ENCODE data around the gene MED16.
"Not testable (repeated sequence)": the region's sequence is repeated elsewhere in the genome, so short reads cannot be mapped to it uniquely, and the experiment has no call there.

MED16 gene

DNA sequence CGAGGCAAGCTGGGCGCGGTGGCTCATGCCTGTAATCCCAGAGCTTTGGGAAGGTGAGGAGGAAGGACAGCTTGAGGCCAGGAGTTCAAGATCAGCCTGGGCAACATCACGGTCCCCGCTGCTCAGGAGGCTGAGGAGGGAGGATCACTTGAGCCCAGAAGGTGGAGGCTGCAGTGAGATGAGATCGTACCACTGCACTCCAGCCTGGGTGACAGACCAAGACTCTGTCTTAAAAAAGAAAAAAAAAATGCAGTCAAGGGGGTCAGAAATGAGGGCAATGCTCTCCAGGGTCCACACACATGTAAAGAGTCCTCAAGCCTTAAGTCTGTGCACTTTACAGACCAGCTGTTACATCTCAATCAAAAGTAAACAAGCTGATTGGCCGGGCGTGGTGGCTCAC is 11.6 kb upstream of the MED16 start:
- DNase-seq = no peak

- DNase-seq = no peak
These were observed 10.3 kb upstream of the MED16 start for GRCh38 chr19:903266-903797.

- no peak for DNase-seq
These were observed 9.6 kb upstream of the MED16 start for GRCh38 chr19:902446-903226.

DNA sequence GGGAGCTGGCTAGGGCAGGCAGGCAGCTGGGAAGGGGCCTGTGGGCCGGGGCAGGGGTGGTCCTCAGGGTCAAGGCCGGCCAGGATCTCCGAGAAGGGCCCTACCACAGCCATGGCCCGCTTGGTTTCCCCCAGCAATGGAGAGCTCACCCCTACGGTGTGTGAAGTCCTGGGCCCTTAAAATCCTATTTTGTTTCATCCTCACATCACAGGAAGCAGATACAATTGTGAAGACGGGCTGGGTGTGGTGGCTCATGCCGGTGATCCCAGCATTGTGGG is 9.0 kb upstream of the MED16 start:
- DNase-seq = no peak

DNA sequence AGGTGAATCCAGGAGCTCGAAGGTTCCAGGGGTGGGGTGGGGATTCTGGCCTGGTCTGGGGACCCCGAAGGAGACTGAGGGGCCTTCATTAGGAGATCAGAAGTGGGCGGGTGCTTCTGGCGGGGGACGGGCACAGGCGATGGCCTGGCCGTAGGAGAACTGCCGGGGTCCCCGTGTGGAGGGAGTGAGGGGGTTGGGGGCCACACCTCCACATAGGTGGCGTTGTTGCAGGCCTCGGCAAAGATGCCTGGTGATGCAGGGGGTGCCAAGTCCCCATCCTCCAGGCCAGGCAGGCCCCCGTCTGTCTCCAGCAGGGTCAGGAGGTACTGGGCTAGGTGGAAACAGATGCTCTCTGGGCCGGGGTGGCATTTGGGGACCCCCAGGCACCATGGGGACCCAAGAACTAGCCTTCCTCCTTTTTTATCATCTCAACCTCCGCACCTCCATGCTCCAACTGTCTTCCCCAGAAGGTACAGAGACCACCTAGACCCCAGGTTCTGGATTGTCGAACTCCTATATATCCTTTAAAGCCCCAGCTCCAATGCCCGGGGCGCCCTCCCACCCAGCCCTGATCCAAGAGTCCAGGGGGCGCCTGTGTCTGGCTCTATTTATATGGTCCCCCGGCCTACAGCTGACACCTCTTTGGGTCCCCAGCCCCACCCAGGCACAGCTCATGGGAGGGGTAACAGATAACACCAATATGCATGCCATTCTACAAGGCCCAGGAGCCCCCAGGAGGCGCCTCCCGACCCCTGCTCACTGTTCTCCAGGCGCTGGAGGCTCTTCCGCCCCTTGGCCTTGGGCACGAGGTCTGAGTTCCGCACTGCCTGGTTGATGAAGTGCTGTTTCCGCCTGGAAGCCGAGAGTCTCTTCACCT is 8.5 kb upstream of the MED16 start:
- no peak for DNase-seq

DNA sequence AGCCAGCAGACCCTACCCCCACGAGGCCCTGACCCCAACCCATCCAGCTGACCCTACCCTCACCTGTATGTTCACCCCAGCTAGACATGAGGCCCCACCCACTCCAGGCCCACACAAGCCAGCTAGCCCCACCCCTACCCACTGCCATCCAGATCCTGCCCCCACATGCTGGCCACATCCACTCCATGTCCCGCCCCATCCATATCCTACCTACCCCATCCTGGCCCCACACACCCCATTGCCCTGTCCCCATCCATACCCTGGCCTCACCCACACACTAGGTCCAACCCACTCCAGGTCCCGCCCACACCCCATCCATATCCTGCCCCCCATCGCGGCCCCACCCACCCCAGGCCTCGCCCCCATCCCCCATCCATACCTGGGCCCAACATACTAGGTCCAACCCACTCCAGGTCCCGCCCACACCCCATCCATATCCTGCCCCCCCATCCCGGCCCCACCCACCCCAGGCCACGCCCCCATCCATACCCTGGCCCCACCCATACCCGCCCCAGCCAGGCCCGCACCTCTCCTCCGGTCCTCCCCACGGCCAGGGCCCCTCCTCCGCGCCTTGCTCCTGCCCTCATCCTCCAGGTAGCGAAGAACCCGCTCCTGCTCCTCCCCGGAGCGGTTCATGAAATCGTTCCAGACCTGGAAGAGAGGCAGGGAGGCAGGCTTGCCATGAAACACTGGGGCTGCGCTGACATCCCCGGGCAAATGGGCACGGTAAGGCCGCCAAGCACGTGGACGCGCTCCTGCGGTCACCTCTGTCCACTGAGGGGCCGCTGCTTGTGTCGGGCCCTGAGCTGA is 7.5 kb upstream of the MED16 start:
- no peak for DNase-seq

DNA sequence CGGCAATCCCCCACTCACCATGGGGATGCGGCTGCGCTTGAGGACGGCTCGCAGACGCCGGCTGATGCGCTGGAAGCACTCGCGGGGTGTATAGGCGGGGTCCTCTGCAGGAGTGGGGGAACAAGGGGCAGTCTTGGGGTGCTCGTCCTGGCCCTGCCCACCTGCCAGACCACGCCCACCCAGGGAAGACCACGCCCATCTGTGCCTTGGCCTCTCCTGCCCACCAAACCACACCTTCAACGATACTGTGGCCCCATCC is 7.0 kb upstream of the MED16 start:
- DNase-seq = no peak

GRCh38 chr19:899336-900042 is 6.5 kb upstream of the MED16 start:
- DNase-seq = no peak

DNA sequence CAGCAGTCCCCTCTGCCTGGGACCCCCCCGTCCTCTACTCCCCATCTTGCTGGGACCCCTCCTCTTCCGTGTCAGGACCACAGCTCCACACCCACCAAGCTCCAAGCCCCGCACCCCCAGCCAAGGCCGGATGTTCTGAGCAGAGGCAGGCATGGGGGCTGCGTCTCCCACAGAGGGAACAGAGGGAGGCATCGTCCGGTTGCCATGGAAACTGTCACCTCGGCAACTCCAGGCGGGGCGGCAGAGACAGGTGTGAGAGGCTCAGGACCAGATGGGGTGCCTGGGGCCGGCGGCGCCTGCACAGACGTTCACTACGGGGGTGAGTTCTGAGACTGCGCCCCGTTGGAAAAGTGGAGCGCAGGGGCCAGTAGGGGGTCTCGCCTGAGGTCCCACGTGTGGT is 5.7 kb upstream of the MED16 start:
- DNase-seq = no peak

GRCh38 chr19:897442-898039 is 4.6 kb upstream of the MED16 start:
- no peak for DNase-seq

- DNase-seq = no peak
These were observed 4.0 kb upstream of the MED16 start for GRCh38 chr19:896999-897398.

DNA sequence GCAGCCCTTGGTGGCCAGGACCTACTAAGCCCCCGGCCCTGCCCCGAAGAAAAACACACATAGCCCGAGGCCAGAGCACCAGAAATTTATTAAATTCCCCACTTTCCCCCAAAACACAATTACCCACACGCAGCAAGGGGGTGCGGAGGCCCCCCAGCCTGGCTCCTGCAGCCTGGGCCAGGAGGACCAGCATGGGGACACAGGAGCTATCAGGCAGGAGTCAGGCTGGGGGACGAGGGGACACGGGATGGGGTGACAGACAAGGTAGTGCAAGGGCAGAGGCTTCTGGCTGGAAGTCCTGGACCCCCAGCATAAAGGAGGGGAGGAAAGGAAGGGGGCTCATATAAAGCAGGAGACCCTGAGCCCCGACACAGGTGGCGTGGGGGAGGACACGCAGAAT is 3.4 kb upstream of the MED16 start:
- DNase-seq = no peak

DNA sequence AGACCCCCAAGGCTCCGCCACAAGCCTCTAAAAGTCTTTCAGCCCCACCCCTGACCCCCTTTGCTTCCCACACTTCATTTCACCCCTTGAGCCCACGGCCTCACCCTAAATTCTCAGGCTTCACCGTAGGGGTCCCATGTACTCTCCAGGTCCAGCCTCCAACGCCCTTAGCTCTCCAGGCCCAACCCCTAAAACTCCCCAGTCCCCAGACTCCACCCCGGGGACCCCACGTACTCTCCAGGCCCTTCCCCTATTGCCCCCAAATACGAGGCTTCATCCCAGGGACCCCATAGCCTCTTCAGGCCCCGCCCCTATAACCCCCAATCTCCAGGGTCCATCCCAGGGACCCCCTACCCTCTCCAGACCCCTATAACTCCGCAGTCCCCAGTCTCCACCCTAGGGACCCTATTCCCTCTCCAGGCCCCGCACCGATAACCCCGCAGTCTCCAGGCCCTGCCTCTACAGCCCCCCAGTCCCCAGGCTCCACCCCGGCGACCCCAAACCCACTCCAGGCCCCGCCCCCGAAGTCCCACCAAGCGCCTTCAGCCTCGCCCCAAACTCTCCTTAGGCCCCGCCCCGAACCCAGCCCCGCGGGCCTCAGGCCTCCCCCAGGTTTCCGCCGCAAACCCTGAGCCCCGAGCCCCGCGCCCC is 619 bp downstream of the MED16 start:
- DNase-seq = no peak

DNA sequence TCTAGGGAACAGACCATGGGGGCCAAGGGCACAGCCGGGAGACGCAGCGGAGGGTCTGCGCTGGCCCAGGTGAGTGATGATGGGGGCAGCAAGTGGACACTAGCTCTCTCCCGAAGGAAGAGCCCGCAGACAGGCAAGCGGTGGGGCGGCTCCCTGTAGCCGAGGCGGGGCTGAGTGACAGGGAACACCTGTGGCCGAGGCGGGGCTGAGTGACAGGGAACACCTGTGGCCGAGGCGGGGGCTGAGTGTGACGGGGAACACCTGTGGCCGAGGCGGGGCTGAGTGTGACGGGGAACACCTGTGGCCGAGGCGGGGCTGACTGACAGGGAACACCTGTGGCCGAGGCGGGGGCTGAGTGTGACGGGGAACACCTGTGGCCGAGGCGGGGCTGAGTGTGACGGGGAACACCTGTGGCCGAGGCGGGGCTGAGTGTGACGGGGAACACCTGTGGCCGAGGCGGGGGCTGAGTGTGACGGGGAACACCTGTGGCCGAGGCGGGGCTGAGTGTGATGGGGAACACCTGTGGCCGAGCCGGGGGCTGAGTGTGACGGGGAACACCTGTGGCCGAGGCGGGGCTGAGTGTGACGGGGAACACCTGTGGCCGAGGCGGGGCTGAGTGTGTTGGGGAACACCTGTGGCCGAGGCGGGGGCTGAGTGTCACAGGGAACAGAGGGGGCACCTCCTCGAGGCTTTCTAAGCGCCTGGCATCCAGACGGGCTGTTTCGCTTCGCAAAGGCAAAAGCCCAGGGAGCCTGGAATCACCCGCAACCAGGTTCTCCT is 1.4 kb downstream of the MED16 start:
- not testable (repeated sequence) for DNase-seq

- DNase-seq = no peak
These were observed 2.2 kb downstream of the MED16 start for GRCh38 chr19:890831-891230.

GRCh38 chr19:889662-890295 is 3.2 kb downstream of the MED16 start:
- no peak for DNase-seq

DNA sequence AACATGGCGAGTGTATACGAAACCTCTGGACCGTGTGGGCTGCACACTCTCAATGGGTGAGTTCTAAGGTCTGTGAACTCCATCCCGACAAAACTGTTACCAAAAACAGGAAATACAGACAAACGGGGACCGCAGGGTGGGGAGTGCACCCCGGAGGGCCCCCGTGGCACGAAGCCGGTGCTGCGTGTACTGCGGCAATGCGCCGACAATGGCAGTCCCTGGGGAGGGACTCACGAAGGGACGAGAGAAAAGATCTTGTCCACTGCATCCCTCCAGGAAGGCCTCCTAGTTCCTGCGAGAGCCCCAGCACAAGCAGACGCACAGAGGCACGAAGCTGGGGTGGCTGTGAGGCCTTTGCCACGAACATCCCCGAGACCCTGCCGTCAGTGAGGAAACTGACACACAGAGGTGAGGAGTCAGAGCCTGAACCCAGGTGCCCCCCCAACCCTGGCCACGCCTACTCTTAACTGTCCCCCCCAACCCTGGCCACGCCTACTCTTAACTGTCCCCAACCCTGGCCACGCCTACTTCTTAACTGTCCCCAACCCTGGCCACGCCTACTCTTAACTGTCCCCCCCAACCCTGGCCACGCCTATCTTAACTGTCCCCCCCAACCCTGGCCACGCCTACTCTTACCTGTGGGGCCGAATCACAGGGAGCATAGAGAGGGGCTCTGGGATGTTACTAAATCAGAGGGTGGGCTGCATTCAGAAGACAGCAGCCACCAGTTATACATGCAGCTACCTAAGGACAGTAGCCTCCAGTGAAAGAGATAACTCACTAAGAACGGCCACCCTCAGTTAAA is 4.2 kb downstream of the MED16 start:
- no peak for DNase-seq

DNA sequence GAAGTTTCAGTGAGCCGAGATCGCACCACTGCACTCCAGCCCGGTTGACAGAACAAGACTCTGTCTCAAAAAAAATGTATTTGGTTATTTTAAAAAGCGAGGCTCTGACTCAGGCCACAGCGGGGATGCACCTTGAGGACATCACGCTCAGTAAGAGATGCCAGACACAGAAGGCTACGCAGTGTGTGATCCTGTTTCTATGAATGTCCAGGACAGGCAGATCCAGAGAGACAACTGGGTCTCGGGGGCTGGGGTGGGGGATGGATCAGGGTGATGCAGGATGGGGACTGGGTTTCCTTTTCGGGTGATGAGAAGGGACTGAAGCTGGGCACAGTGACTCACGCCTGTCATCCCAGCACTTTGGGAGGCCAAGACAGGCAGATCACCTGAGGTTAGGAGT is 5.4 kb downstream of the MED16 start:
- DNase-seq = no peak

DNA sequence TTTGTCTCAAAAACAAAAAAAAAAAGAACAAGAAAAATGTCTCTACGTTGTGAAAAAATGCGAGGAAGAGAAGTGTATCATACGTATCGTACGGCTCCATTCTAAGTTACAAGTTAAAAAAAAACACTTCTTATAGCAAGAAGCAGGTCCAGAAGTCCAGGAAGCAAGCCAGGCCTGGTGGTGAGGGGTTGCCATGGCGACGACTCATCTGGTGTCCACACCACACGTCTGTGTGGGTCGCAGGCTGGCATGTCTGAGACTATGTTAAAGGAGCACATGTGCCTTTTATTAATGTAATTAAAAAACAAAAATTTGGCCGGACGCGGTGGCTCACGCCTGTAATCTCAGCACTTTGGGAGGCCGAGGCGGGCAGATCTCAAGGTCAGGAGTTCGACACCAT is 5.9 kb downstream of the MED16 start:
- DNase-seq = no peak

Measured in T1000 (cell line).